Hepatocyte (in vitro differentiated cells): ENCODE measurements around the gene ELAVL4. TPM values are rescaled to one million over a fixed set of nuclear protein-coding genes. Genes with fewer than 3 reads are reported as not detected.

Experiments
- DNase-seq: peaks from one replicate; pipeline ENCODE4 v3.0.0-alpha.2; 2016; ENCODE audit warnings: low spot score
- H2AFZ ChIP-seq: fragments of 200-600 bp; sonication (generic); 2 replicates; pipeline ENCODE4 v1.6.0; 2016; ENCODE audit warnings: antibody characterized with exemption, mild to moderate bottlenecking
- H3K27ac ChIP-seq: fragments of 200-600 bp; sonication (generic); 2 replicates; pipeline ENCODE4 v1.5.1; 2016; ENCODE audit warnings: mild to moderate bottlenecking
- H3K27me3 ChIP-seq: fragments of 200-600 bp; sonication (generic); 2 replicates; pipeline ENCODE4 v1.6.1; 2016
- H3K36me3 ChIP-seq: fragments of 200-600 bp; sonication (generic); replicated peaks from 2 replicates; pipeline ENCODE4 v1.5.1; 2016; ENCODE audit warnings: low read depth; ENCODE audit not compliant: insufficient read depth
- H3K4me1 ChIP-seq: fragments of 200-600 bp; sonication (generic); 2 replicates; pipeline ENCODE4 v1.5.1; 2016; ENCODE audit warnings: mild to moderate bottlenecking, moderate library complexity; ENCODE audit not compliant: insufficient read depth
- H3K4me2 ChIP-seq: fragments of 200-600 bp; sonication (generic); 2 replicates; pipeline ENCODE4 v1.6.0; 2016
- H3K4me3 ChIP-seq: fragments of 200-600 bp; sonication (generic); 2 replicates; pipeline ENCODE4 v1.5.1; 2016; ENCODE audit warnings: mild to moderate bottlenecking
- H3K79me2 ChIP-seq: fragments of 200-600 bp; sonication (generic); 2 replicates; pipeline ENCODE4 v1.6.0; 2017; ENCODE audit warnings: mild to moderate bottlenecking
- H3K9me2 ChIP-seq: fragments of 200-600 bp; sonication (generic); replicated peaks from 2 replicates; pipeline ENCODE4 v1.6.0; 2017; ENCODE audit warnings: mild to moderate bottlenecking; ENCODE audit not compliant: insufficient read depth
- H3K9me3 ChIP-seq: fragments of 200-600 bp; sonication (generic); 2 replicates; pipeline ENCODE4 v1.5.1; 2016; ENCODE audit warnings: low read depth, mild to moderate bottlenecking
- H4K20me1 ChIP-seq: fragments of 200-600 bp; sonication (generic); 2 replicates; pipeline ENCODE4 v1.6.0; 2016; ENCODE audit warnings: mild to moderate bottlenecking; ENCODE audit not compliant: insufficient read depth, poor library complexity, severe bottlenecking
- EZH2 ChIP-seq: fragments of 200-600 bp; sonication (generic); IDR thresholded peaks from 2 replicates; pipeline ENCODE4 v1.6.1; 2016; ENCODE audit warnings: antibody characterized with exemption, mild to moderate bottlenecking, borderline replicate concordance
- EZH2phosphoT487 ChIP-seq: fragments of 200-600 bp; sonication (generic); IDR thresholded peaks from one replicate; pipeline ENCODE4 v1.6.1; 2018; ENCODE audit warnings: antibody characterized with exemption, mild to moderate bottlenecking, low read depth, moderate library complexity; ENCODE audit not compliant: unreplicated experiment, severe bottlenecking
- WGBS: methylation state at CpG from one replicate; pipeline ENCODE4 v1.1.6; 2016; ENCODE audit warnings: low lambda C conversion rate; ENCODE audit errors: missing lambda C conversion rate; 5-methylcytosine and 5-hydroxymethylcytosine counted together
- polyA plus RNA-seq: library from polyadenylated mRNA; unstranded; fragments of >200 nt; fragmentation: Nextera tagmentation; extraction: Ambion mirVana; gene quantifications from 2 replicates; pipeline ENCODE4 v1.2.1, GENCODE V29; 2016
- total RNA-seq: library from RNA; depleted of rRNA; stranded (reverse); fragments of >200 nt; gene quantifications from 2 replicates; pipeline ENCODE4 v1.2.3, GENCODE V29; 2014
- TF ChIP-seq, protein P1 (sequence below): fragments of 200-600 bp; sonication (generic); IDR thresholded peaks from 2 replicates; pipeline ENCODE4 v1.5.1; 2016; ENCODE audit warnings: antibody characterized with exemption, mild to moderate bottlenecking; ENCODE audit not compliant: poor library complexity

ELAVL4 gene
- total and polyA plus RNA-seq, 2 experiments from 2014 or later, result 0.07 to 0.08 TPM

DNA sequence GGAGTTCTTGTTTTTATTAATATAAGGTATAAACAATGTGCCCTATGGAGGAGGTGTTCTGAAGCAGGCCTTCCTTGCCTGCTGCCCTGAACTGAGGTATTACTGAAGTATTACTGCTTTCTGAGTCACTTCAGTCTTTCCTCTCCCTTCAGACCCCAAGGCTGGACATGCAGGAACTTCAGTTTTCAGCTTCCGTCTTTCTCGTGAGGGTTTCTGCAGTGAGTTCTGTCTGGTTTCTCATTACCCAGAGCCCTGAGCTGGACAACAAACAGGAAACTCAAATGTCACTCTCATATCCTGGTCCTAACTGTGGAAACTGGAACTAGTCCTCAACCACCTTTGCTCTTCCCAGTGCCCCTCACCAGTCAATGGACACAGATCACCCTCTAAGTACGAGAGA is 46.8 kb downstream of the ELAVL4 start:
- Histone ChIP-seq H3K4me1 (no peaks in the 10 kb centered on the region), H3K4me3 (no peak overlapping the region), H3K27ac (no peak overlapping the region), H3K4me2 (no peak overlapping the region), H3K9me3 (no peaks in the 10 kb centered on the region), H3K36me3 (no peaks in the 10 kb centered on the region), H3K9me2 (no peaks in the 10 kb centered on the region), H3K79me2 (no peaks in the 10 kb centered on the region), H2AFZ (no peak overlapping the region), H4K20me1 (no peaks in the 10 kb centered on the region), H3K27me3 (no peaks in the 10 kb centered on the region)
- TF ChIP-seq EZH2 (no peak), EZH2phosphoT487 (no peak)
- TF ChIP-seq, protein P1, sequence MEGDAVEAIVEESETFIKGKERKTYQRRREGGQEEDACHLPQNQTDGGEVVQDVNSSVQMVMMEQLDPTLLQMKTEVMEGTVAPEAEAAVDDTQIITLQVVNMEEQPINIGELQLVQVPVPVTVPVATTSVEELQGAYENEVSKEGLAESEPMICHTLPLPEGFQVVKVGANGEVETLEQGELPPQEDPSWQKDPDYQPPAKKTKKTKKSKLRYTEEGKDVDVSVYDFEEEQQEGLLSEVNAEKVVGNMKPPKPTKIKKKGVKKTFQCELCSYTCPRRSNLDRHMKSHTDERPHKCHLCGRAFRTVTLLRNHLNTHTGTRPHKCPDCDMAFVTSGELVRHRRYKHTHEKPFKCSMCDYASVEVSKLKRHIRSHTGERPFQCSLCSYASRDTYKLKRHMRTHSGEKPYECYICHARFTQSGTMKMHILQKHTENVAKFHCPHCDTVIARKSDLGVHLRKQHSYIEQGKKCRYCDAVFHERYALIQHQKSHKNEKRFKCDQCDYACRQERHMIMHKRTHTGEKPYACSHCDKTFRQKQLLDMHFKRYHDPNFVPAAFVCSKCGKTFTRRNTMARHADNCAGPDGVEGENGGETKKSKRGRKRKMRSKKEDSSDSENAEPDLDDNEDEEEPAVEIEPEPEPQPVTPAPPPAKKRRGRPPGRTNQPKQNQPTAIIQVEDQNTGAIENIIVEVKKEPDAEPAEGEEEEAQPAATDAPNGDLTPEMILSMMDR, result no peak
- DNase-seq, result no peak
- WGBS, result 72% methylated on average over 3 of the region's 3 CpGs

DNA sequence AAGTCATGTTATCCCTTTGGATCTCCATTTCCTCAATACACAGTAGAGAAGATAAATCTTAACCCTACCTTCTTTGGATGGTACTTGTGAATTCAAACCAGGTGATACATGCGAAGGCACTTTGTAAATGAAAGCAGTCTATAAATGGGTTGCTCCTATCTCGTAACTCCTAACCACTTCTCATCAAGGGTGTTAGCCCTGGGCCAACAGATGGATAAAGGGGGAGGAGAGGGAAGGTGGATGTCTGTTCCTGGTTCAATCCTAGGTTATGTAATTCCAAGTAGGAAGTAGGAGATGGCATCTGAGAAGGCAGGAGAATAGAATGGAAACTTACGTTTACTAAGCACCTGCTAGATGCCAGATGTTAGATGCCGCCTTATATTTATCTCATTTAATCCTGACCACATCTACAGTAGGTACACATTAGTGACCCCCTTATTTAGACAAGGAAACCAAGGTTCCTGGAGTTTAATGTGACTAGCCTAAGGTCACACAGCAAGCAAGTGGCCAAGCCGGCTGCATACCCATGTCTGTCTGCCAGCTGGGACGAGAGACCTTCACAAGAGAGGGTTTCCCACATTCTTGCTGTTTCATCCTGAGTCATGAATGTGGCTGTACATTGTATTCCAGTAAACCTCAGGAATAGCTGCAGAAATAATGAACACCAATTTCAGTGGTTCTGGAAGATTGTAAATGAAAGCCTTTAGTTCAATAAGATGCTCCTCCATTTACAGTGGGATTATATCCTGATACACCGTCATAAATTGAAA is 47.7 kb downstream of the ELAVL4 start:
- Histone ChIP-seq H3K4me1 (no peaks in the 10 kb centered on the region), H3K4me2 (no peak overlapping the region), H3K27me3 (no peaks in the 10 kb centered on the region), H3K4me3 (no peak overlapping the region), H3K36me3 (no peaks in the 10 kb centered on the region), H3K9me2 (no peaks in the 10 kb centered on the region), H3K27ac (no peak overlapping the region), H2AFZ (no peak overlapping the region), H4K20me1 (no peaks in the 10 kb centered on the region), H3K79me2 (no peaks in the 10 kb centered on the region), H3K9me3 (no peaks in the 10 kb centered on the region)
- DNase-seq, result no peak
- WGBS, result 79% methylated on average over 7 of the region's 7 CpGs
- TF ChIP-seq, protein P1, result no peak
- TF ChIP-seq EZH2 (no peak), EZH2phosphoT487 (no peak)

- Histone ChIP-seq H3K9me3 (no peaks in the 10 kb centered on the region), H3K79me2 (no peaks in the 10 kb centered on the region), H3K27me3 (no peaks in the 10 kb centered on the region), H3K36me3 (no peaks in the 10 kb centered on the region), H3K27ac (no peak overlapping the region), H3K4me3 (no peak overlapping the region), H4K20me1 (no peaks in the 10 kb centered on the region), H3K4me1 (no peaks in the 10 kb centered on the region), H3K4me2 (no peak overlapping the region), H2AFZ (no peak overlapping the region), H3K9me2 (no peaks in the 10 kb centered on the region)
- DNase-seq, result no peak
- 51% methylated on average over 3 of the region's 3 CpGs for WGBS
- no peak for TF ChIP-seq EZH2
- TF ChIP-seq, protein P1, result no peak
- TF ChIP-seq EZH2phosphoT487, result no peak
These were observed 48.7 kb downstream of the ELAVL4 start for GRCh38 chr1:50157306-50157941.
